ENCODE results near the gene FXYD1. TPM values are rescaled to one million over a fixed set of nuclear protein-coding genes. Genes with fewer than 3 reads are reported as not detected.

FXYD1 gene
- 0.10 to 0.83 TPM (median 0.31 TPM) in 5 replicates for total RNA-seq (2022; extraction: Qiagen RNA extraction)

GRCh38 chr19:35138305-35138892 is at the start of gene FXYD1:
TSS of gene FXYD1 (plus strand) at chr19:35138824. CDS start at chr19:35140080, 1,256 bp downstream.

GRCh38 chr19:35115177-35115951 is 23.3 kb upstream of the FXYD1 start, which contains the start of gene FXYD3:
TSS of gene FXYD3 (plus strand) at chr19:35115823. CDS start at chr19:35119377, 3,554 bp downstream.

GRCh38 chr19:35134601-35135242 is 3.9 kb upstream of the FXYD1 start, which contains the start of gene LGI4:
TSS of gene LGI4 (minus strand) at chr19:35135059. CDS start at chr19:35134680, 379 bp downstream.

GRCh38 chr19:35143231-35143715 is 4.6 kb downstream of the FXYD1 start, which contains the start of gene FXYD7:
TSS of gene FXYD7 (plus strand) at chr19:35143255. CDS start at chr19:35143334, 79 bp downstream.

GRCh38 chr19:35154525-35155406 is 16.1 kb downstream of the FXYD1 start, which contains the start of gene FXYD5:
TSS of gene FXYD5 (plus strand) at chr19:35154735. CDS start at chr19:35155551, 816 bp downstream.

Other genes with a start within 250 kb of the FXYD1 start
- gene ZNF30, start 211.9 kb upstream of the FXYD1 start, total RNA-seq (2022; extraction: Qiagen RNA extraction): 4.4 to 6.0 TPM (median 4.8 TPM) in 5 replicates
- 1.3 to 2.1 TPM (median 1.5 TPM) in 5 replicates for gene ZNF792, start 174.6 kb upstream of the FXYD1 start, total RNA-seq (2022; extraction: Qiagen RNA extraction)
- 131 to 148 TPM (median 145 TPM) in 5 replicates for gene GRAMD1A, start 138.5 kb upstream of the FXYD1 start, total RNA-seq (2022; extraction: Qiagen RNA extraction)
- gene SCN1B, start 108.4 kb upstream of the FXYD1 start, total RNA-seq (2022; extraction: Qiagen RNA extraction): 11.1 to 20.6 TPM (median 20.1 TPM) in 5 replicates
- 0.08 to 0.11 TPM (median 0.09 TPM) in 5 replicates for gene HPN, start 97.1 kb upstream of the FXYD1 start, total RNA-seq (2022; extraction: Qiagen RNA extraction)
- gene FXYD3, start 23.0 kb upstream of the FXYD1 start, total RNA-seq (2022; extraction: Qiagen RNA extraction): 0.50 to 0.91 TPM (median 0.80 TPM) in 5 replicates
- 0.10 to 0.41 TPM (median 0.28 TPM) in 5 replicates for gene LGI4, start 3.8 kb upstream of the FXYD1 start, total RNA-seq (2022; extraction: Qiagen RNA extraction)
- 0.13 to 0.27 TPM (median 0.17 TPM) in 4 of 5 replicates, not detected in the other for gene FXYD7, start 4.4 kb downstream of the FXYD1 start, total RNA-seq (2022; extraction: Qiagen RNA extraction)
- gene FXYD5, start 15.9 kb downstream of the FXYD1 start, total RNA-seq (2022; extraction: Qiagen RNA extraction): 179 to 222 TPM (median 213 TPM) in 5 replicates
- not detected in 5 replicates for gene FAM187B, start 89.9 kb downstream of the FXYD1 start, total RNA-seq (2022; extraction: Qiagen RNA extraction)
- 8.1 to 11.4 TPM (median 9.9 TPM) in 5 replicates for gene LSR, start 110.2 kb downstream of the FXYD1 start, total RNA-seq (2022; extraction: Qiagen RNA extraction)
- 111 to 164 TPM (median 154 TPM) in 5 replicates for gene USF2, start 130.1 kb downstream of the FXYD1 start, total RNA-seq (2022; extraction: Qiagen RNA extraction)
- 0.03 to 0.25 TPM (median 0.10 TPM) in 4 of 5 replicates, not detected in the other for gene HAMP, start 143.7 kb downstream of the FXYD1 start, total RNA-seq (2022; extraction: Qiagen RNA extraction)
- gene MAG, start 153.3 kb downstream of the FXYD1 start, total RNA-seq (2022; extraction: Qiagen RNA extraction): 0.03 to 0.10 TPM in 2 of 5 replicates, not detected in the others
- gene CD22, start 190.4 kb downstream of the FXYD1 start, total RNA-seq (2022; extraction: Qiagen RNA extraction): 0.71 to 1.6 TPM (median 0.89 TPM) in 5 replicates
- gene FFAR1, start 209.1 kb downstream of the FXYD1 start, total RNA-seq (2022; extraction: Qiagen RNA extraction): 0.02 to 0.06 TPM (median 0.03 TPM) in 4 of 5 replicates, not detected in the other
- 0.08 TPM in 1 of 5 replicates, not detected in the others for gene FFAR3, start 219.6 kb downstream of the FXYD1 start, total RNA-seq (2022; extraction: Qiagen RNA extraction)
- gene GPR42, start 232.2 kb downstream of the FXYD1 start, total RNA-seq (2022; extraction: Qiagen RNA extraction): 0.03 TPM in 1 of 5 replicates, not detected in the others

Data from A549 treated with AZD2906 at 1 μM for 4 hours (cell line).